DOHH2 (cell line): ENCODE results near the gene SREBF1.

ENCODE experiments used
- H3F3A ChIP-seq: fragments of 200-600 bp; sonication (generic), shearing (Covaris generic); 2 replicates; pipeline ENCODE4 v1.6.0; 2016; ENCODE audit warnings: antibody characterized with exemption, mild to moderate bottlenecking; ENCODE audit not compliant: control insufficient read depth, insufficient read depth
- H3K27ac ChIP-seq: fragments of 200-600 bp; sonication (generic); 2 replicates; pipeline ENCODE4 v1.5.1; 2014; ENCODE audit warnings: low read depth, mild to moderate bottlenecking, low read length, moderate library complexity
- H3K27me3 ChIP-seq: fragments of 200-600 bp; sonication (generic); 2 replicates; pipeline ENCODE4 v1.6.1; 2014; ENCODE audit warnings: mild to moderate bottlenecking, low read length, mixed read lengths; ENCODE audit not compliant: control insufficient read depth
- H3K36me3 ChIP-seq: fragments of 200-600 bp; sonication (generic); 2 replicates; pipeline ENCODE4 v1.6.1; 2014; ENCODE audit warnings: mild to moderate bottlenecking, low read length, moderate library complexity, mixed read lengths; ENCODE audit not compliant: control insufficient read depth
- H3K4me1 ChIP-seq: fragments of 200-600 bp; sonication (generic); 2 replicates; pipeline ENCODE4 v1.6.1; 2014; ENCODE audit warnings: mild to moderate bottlenecking, low read length, mixed read lengths; ENCODE audit not compliant: control insufficient read depth
- H3K4me2 ChIP-seq: fragments of 200-600 bp; sonication (generic); 2 replicates; pipeline ENCODE4 v1.6.0; 2014; ENCODE audit warnings: mild to moderate bottlenecking, low read length, moderate library complexity
- H3K4me3 ChIP-seq: fragments of 200-600 bp; sonication (generic); 2 replicates; pipeline ENCODE4 v1.5.1; 2014; ENCODE audit warnings: mild to moderate bottlenecking, low read length, mixed read lengths
- H3K79me2 ChIP-seq: fragments of 200-600 bp; sonication (generic); 2 replicates; pipeline ENCODE4 v1.6.1; 2014; ENCODE audit warnings: mild to moderate bottlenecking, low read length, mixed read lengths; ENCODE audit not compliant: control insufficient read depth
- H3K9me2 ChIP-seq: fragments of 200-600 bp; sonication (generic); replicated peaks from 2 replicates; pipeline ENCODE4 v1.6.1; 2014; ENCODE audit warnings: mild to moderate bottlenecking, low read length, mixed read lengths; ENCODE audit not compliant: control insufficient read depth
- H3K9me3 ChIP-seq: fragments of 200-600 bp; sonication (generic); 2 replicates; pipeline ENCODE4 v1.6.1; 2014; ENCODE audit warnings: antibody characterized with exemption, low read length, mixed read lengths; ENCODE audit not compliant: control insufficient read depth, insufficient read depth
- H4K20me1 ChIP-seq: fragments of 200-600 bp; sonication (generic); 2 replicates; pipeline ENCODE4 v1.6.0; 2014; ENCODE audit warnings: low read depth, mild to moderate bottlenecking, antibody characterized with exemption, low read length, moderate library complexity; ENCODE audit not compliant: control insufficient read depth, insufficient read depth
- EZH2phosphoT487 ChIP-seq: fragments of 200-600 bp; sonication (generic); IDR thresholded peaks from 2 replicates; pipeline ENCODE4 v1.6.1; 2017; ENCODE audit warnings: borderline replicate concordance, mild to moderate bottlenecking, antibody characterized with exemption, low read length, moderate library complexity, mixed read lengths
- TF ChIP-seq, protein P1 (sequence below): fragments of 200-600 bp; sonication (generic); IDR thresholded peaks from one replicate; pipeline ENCODE4 v1.5.1; 2014; ENCODE audit warnings: antibody characterized with exemption, mild to moderate bottlenecking, low read depth, low read length; ENCODE audit not compliant: poor library complexity, severe bottlenecking

SREBF1 gene

DNA sequence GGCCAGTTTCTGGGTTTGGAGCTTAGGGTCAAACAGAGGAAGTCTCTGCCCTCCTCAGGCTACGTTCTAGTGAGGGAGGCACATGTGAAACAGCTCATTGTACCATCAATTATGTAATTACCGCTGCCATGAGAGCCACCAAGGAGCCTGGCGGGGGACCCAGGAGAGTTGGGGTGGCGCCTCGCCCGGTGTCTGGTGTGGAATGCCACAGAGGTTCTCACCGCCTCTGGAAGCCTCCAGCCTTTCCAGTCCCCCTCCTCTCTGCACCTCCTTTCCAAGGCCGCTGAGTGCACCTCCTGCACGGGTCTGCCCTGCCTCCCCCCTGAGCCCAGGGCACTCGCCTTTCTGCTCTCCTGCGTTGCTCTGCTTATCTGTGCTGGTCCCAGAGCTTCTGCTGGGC, 51.4 kb downstream of the SREBF1 start:
- TF ChIP-seq, protein P1, sequence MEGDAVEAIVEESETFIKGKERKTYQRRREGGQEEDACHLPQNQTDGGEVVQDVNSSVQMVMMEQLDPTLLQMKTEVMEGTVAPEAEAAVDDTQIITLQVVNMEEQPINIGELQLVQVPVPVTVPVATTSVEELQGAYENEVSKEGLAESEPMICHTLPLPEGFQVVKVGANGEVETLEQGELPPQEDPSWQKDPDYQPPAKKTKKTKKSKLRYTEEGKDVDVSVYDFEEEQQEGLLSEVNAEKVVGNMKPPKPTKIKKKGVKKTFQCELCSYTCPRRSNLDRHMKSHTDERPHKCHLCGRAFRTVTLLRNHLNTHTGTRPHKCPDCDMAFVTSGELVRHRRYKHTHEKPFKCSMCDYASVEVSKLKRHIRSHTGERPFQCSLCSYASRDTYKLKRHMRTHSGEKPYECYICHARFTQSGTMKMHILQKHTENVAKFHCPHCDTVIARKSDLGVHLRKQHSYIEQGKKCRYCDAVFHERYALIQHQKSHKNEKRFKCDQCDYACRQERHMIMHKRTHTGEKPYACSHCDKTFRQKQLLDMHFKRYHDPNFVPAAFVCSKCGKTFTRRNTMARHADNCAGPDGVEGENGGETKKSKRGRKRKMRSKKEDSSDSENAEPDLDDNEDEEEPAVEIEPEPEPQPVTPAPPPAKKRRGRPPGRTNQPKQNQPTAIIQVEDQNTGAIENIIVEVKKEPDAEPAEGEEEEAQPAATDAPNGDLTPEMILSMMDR: no peak
- TF ChIP-seq EZH2phosphoT487: no peak
- Histone ChIP-seq H3K9me3 (no peaks in the 10 kb centered on the region), H3K9me2 (no peaks in the 10 kb centered on the region), H3F3A (peaks cover 3% of the 10 kb centered on the region; the same call in 1 of the 2 replicates), H3K79me2 (peaks cover 33% of the 10 kb centered on the region), H3K4me1 (peaks cover 47% of the 10 kb centered on the region), H3K4me3 (no peak overlapping the region), H3K27ac (no peak overlapping the region), H3K27me3 (0 out of 2 replicates have a peak, but pooled peaks cover 3% of the 10 kb centered on the region), H3K4me2 (no peak overlapping the region; the same call in 1 of the 2 replicates), H4K20me1 (peaks cover 12% of the 10 kb centered on the region), H3K36me3 (no peaks in the 10 kb centered on the region)

DNA sequence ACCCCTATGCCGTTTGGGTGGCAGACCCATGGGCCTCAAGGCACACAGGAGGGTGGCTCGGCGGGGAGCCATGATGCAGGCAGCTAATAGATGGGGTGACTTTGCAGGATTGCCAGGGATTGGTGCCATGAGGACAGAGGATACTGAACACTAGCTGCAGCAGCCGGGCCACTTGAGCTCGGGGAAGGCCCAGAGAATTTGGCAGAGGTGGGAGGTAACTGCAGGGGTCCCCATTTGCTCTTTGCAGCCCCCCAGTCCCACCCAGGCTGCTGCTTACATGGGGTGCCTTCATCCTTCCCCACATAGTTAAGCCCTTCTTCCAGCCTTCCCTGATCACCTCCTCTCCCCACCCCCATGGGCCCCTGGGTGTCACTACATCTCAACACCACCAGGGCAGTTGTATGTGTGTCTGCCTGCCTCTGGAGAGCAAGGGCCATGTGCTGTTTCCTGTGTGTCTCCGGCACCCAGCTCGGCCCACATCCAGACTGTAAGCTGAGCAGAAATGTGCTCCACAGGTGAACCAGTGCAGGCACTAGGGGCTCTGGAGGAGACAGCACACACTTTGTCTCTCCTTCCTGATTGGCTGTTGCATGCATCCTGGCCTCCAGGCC, 52.0 kb downstream of the SREBF1 start:
- H3K4me2 ChIP-seq: peak overlapping the region; percentile 98
- no peaks in the 10 kb centered on the region for H3K9me2 ChIP-seq
- TF ChIP-seq, protein P1: peak; percentile 18
- no peak for TF ChIP-seq EZH2phosphoT487
- no peaks in the 10 kb centered on the region for H3K9me3 ChIP-seq
- peaks cover 12% of the 10 kb centered on the region for H4K20me1 ChIP-seq
- peak overlapping the region; percentile 89 for H3K27ac ChIP-seq
- peak overlapping the region; percentile 66 for H3K4me3 ChIP-seq
- H3K36me3 ChIP-seq: no peaks in the 10 kb centered on the region
- peaks cover 32% of the 10 kb centered on the region for H3K79me2 ChIP-seq
- peaks cover 48% of the 10 kb centered on the region for H3K4me1 ChIP-seq
- 0 out of 2 replicates have a peak, but pooled peaks cover 3% of the 10 kb centered on the region for H3K27me3 ChIP-seq
- H3F3A ChIP-seq: peaks cover 3% of the 10 kb centered on the region; the same call in 1 of the 2 replicates

DNA sequence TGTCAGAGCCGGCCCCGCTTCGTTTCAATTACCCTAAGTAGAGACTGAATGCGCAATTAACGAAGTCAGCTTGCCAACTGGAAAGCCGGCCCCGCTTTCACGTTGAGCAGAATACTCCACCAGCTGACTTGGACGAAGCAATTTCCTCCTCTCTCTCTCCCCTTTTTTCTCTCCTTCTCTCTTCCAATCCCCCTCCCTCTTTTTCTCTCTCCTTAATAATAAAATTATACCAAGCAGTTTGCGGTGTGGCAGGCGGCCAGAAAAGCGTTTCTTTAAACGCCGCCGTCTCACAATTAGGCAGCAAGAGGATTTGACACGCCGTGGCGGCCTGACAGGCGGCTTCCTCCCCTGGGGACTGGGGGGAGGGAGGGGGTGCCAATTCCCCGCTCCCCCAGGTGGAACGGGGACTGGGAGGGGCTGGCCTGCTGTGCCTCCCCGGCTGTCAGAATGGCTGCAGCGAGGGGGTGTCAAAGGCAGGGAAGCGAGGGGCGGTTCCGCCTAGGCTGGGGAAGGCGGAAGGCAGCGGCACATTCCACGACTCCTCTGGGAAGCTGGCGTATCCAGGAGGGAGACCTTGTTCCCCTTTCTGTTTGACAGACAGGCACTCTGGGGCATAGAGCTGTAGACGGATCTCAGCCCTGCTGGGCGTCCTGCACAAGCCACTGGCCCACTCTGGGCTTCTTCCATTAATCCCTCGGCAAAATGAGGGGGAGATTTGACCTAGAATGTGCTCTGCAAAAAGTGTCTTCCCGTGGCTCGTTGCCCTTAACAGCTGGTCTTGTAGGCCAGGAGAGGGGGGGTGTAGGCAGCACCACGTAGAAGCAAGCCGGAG, 52.7 kb downstream of the SREBF1 start:
- Histone ChIP-seq H3F3A (peaks cover 3% of the 10 kb centered on the region; the same call in 1 of the 2 replicates), H3K36me3 (no peaks in the 10 kb centered on the region), H3K9me3 (no peaks in the 10 kb centered on the region), H3K4me1 (peaks cover 48% of the 10 kb centered on the region), H3K4me2 (peak overlapping the region; percentile 98), H3K9me2 (no peaks in the 10 kb centered on the region), H3K27ac (peak overlapping the region; percentile 89), H3K4me3 (peak overlapping the region; percentile 66), H4K20me1 (peaks cover 12% of the 10 kb centered on the region), H3K27me3 (0 out of 2 replicates have a peak, but pooled peaks cover 3% of the 10 kb centered on the region), H3K79me2 (peaks cover 26% of the 10 kb centered on the region)
- TF ChIP-seq, protein P1: no peak
- TF ChIP-seq EZH2phosphoT487: no peak
